ENCODE measurements around the gene DCHS2. TPM values are rescaled to one million over a fixed set of nuclear protein-coding genes. Genes with fewer than 3 reads are reported as not detected.

The DCHS2 gene
- total and polyA plus RNA-seq, 10 of the 15 experiments (the other 5 are each of a cell fraction or from before 2014, with no cell fraction given): 0.01 to 0.31 (median 0.06) TPM; not detected in 3

DNA sequence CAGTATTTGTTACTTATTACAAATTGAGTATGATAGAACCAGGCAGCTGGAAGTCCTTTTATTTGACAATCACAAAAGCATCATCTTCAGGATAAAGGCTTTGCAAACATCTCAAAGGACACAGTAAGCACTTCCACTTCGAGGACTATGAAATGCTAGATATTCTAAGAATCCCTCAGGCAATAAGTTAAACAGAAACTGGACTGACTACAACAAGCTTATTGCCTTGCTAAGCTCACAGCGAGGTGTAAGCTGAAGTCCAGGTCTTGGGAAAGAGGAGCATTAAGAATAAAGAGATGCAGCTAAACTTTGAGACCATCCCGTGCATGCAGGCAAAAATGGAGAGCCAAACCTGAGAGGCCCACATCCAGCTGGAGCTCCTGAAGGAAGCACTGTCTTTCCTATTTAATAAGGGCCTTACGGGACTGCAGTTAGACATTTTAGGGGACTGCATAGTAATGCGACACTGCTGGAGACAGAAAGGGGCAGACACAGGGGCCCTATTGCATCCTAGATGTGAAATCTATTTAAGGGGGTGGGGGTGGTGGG, 38.7 kb downstream of the DCHS2 start:
- ChIA-PET SMC1A (ENCODE audit: uncharacterized antibody, unreplicated experiment) (interaction anchor here (1.4 kb wide), 1 partner anchor 13 kb away, joined by 4 read pairs; no protein-coding TSS in a partner anchor), CTCF (no interaction called here)
- no peak for FAIRE-seq

More for the DNA sequence above, 38.7 kb downstream of the DCHS2 start:
- ChIA-PET POLR2A (no interaction called here), RAD21 (ENCODE audit: unreplicated experiment) (no interaction called here)
- H3K4me2 ChIP-seq (ENCODE audit: control insufficient read depth, insufficient read depth): no peak overlapping the region
- H3K4me3 ChIP-seq: no peak overlapping the region
- 16% methylated on average over 5 of the region's 5 CpGs for WGBS (ENCODE audit: insufficient coverage, insufficient replicate concordance, low lambda C conversion rate, missing lambda C conversion rate)
- H3K36me3 ChIP-seq (ENCODE audit: control insufficient read depth in 2 of 2, insufficient read depth in 2 of 2, low read length in 1 of 2): no peaks in the 10 kb centered on the region
- H3K79me2 ChIP-seq (ENCODE audit: control insufficient read depth, insufficient read depth, low read length): no peaks in the 10 kb centered on the region
- no peak overlapping the region for H3K9ac ChIP-seq (ENCODE audit: control insufficient read depth, insufficient read depth, low read length)
- no peaks in the 10 kb centered on the region for H3K4me1 ChIP-seq (ENCODE audit: control insufficient read depth, insufficient read depth, low read length)
- no peak for ATAC-seq
- intact Hi-C loops (cut with micrococcal nuclease; ENCODE audit: unreplicated experiment): no loop called here
- H2AFZ ChIP-seq (ENCODE audit: control insufficient read depth, low read depth, low read length): no peak overlapping the region
- DNase-seq (ENCODE audit: low read depth, low spot score): no peak
- no peak overlapping the region for H3K27ac ChIP-seq (ENCODE audit: control insufficient read depth, insufficient read depth)
- H3K9me3 ChIP-seq (replicated peaks; ENCODE audit: control insufficient read depth, insufficient read depth, low read length): no peaks in the 10 kb centered on the region
- no peak for TF ChIP-seq JUND (IDR thresholded peaks at IDR 0.05; ENCODE audit: low read depth, low read length)
- TF ChIP-seq, protein P1, sequence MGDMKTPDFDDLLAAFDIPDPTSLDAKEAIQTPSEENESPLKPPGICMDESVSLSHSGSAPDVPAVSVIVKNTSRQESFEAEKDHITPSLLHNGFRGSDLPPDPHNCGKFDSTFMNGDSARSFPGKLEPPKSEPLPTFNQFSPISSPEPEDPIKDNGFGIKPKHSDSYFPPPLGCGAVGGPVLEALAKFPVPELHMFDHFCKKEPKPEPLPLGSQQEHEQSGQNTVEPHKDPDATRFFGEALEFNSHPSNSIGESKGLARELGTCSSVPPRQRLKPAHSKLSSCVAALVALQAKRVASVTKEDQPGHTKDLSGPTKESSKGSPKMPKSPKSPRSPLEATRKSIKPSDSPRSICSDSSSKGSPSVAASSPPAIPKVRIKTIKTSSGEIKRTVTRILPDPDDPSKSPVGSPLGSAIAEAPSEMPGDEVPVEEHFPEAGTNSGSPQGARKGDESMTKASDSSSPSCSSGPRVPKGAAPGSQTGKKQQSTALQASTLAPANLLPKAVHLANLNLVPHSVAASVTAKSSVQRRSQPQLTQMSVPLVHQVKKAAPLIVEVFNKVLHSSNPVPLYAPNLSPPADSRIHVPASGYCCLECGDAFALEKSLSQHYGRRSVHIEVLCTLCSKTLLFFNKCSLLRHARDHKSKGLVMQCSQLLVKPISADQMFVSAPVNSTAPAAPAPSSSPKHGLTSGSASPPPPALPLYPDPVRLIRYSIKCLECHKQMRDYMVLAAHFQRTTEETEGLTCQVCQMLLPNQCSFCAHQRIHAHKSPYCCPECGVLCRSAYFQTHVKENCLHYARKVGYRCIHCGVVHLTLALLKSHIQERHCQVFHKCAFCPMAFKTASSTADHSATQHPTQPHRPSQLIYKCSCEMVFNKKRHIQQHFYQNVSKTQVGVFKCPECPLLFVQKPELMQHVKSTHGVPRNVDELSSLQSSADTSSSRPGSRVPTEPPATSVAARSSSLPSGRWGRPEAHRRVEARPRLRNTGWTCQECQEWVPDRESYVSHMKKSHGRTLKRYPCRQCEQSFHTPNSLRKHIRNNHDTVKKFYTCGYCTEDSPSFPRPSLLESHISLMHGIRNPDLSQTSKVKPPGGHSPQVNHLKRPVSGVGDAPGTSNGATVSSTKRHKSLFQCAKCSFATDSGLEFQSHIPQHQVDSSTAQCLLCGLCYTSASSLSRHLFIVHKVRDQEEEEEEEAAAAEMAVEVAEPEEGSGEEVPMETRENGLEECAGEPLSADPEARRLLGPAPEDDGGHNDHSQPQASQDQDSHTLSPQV (IDR thresholded peaks at IDR 0.05): no peak
- TF ChIP-seq MTA3 (IDR thresholded peaks at IDR 0.05; ENCODE audit: borderline replicate concordance, low read length): no peak
- no peak for TF ChIP-seq PML (IDR thresholded peaks at IDR 0.05; ENCODE audit: low read length)
- TF ChIP-seq, protein P2, sequence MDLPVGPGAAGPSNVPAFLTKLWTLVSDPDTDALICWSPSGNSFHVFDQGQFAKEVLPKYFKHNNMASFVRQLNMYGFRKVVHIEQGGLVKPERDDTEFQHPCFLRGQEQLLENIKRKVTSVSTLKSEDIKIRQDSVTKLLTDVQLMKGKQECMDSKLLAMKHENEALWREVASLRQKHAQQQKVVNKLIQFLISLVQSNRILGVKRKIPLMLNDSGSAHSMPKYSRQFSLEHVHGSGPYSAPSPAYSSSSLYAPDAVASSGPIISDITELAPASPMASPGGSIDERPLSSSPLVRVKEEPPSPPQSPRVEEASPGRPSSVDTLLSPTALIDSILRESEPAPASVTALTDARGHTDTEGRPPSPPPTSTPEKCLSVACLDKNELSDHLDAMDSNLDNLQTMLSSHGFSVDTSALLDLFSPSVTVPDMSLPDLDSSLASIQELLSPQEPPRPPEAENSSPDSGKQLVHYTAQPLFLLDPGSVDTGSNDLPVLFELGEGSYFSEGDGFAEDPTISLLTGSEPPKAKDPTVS (IDR thresholded peaks at IDR 0.05; ENCODE audit: low read depth, low read length): no peak
- no peaks in the 10 kb centered on the region; a peak in 1 of 4 replicates for H3K27me3 ChIP-seq (replicated peaks in 1 of 2; ENCODE audit: control insufficient read depth in 2 of 2, insufficient read depth in 2 of 2, low read length in 1 of 2)
- no TSS peak for BruUV-seq (replicated peaks)
- H4K20me1 ChIP-seq (ENCODE audit: control insufficient read depth, insufficient read depth): no peaks in the 10 kb centered on the region
- in situ Hi-C loops (cut with MboI): no loop called here

All from GM12878 (cell line).